HG03457 (cell line): ENCODE measurements around the gene PDZD4.

Experiments
- ATAC-seq: cut with Tn5 transposase; IDR thresholded peaks from one replicate; pipeline ENCODE4 v1.9.1; 2021; ENCODE audit warnings: moderate number of reproducible peaks; ENCODE audit not compliant: unreplicated experiment

PDZD4 gene

GRCh38 chrX:153763989-153764755, 66.2 kb downstream of the PDZD4 start, which contains the start of gene PLXNB3:
PLXNB3 (plus strand) TSS chrX:153764249; CDS start chrX:153765536, 1,287 bp downstream.
- no peak for ATAC-seq

GRCh38 chrX:153763298-153763932, 66.9 kb downstream of the PDZD4 start:
- ATAC-seq, result no peak

- no peak for ATAC-seq
Measured at GRCh38 chrX:153762626-153763173, 67.6 kb downstream of the PDZD4 start.

GRCh38 chrX:153761863-153762262, 68.5 kb downstream of the PDZD4 start:
- ATAC-seq, result no peak

- no peak for ATAC-seq
Measured at GRCh38 chrX:153755136-153755535, 75.2 kb downstream of the PDZD4 start.
